Fibroblast of mammary gland (primary cell): ENCODE measurements around the gene IGF1R.

Source experiments
- DNase-seq: peaks from one replicate; pipeline ENCODE4 v3.0.0-alpha.2; 2010; ENCODE audit warnings: low read depth
- H3K4me3 ChIP-seq: 2 replicates; pipeline ENCODE4 v1.5.1; 2011; ENCODE audit warnings: low read depth, mild to moderate bottlenecking, low read length, moderate library complexity; ENCODE audit not compliant: control insufficient read depth
- TF ChIP-seq, protein P1 (sequence below): conservative IDR thresholded peaks from 2 replicates; pipeline ENCODE4 v1.5.1; 2011; ENCODE audit warnings: low read depth, low read length, inconsistent platforms; ENCODE audit not compliant: control insufficient read depth, insufficient read depth

Gene IGF1R

DNA sequence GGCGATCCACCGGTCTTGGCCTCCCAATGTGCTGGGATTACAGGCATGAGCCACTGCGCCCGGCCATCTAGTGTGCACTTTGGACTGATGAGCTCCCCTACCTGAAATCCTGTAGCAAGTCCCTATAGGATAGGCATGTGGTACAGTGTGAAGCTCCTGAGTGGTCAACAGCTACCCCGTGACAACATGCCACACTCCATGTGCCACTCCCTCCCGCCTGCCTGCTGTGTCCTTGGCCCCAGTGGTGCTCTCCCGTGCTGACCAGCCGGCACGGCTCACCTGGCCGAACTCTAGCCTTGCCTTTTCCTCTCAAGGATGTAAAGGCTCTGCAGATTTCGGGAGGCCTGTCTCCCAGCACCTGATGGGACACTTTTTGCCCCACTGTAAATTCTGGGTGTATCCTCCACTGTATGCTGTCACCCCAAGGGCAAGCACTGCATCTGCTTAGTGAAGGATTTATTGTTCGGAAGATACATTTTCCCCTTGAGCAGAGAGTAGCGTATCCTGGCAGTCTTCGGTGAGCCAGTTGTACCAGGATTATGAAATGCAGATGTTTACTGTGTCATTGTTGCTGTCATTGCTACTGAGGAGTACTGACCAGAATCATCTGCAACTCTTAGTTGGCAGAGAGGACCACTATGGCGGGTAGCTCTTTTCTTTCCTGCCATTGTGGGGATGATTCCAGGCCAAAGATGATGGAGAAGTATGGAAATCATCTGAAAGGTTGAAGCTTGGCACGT lies 64.7 kb downstream of the IGF1R start:
- DNase-seq: peak; percentile 8
- H3K4me3 ChIP-seq: no peak overlapping the region
- TF ChIP-seq, protein P1, sequence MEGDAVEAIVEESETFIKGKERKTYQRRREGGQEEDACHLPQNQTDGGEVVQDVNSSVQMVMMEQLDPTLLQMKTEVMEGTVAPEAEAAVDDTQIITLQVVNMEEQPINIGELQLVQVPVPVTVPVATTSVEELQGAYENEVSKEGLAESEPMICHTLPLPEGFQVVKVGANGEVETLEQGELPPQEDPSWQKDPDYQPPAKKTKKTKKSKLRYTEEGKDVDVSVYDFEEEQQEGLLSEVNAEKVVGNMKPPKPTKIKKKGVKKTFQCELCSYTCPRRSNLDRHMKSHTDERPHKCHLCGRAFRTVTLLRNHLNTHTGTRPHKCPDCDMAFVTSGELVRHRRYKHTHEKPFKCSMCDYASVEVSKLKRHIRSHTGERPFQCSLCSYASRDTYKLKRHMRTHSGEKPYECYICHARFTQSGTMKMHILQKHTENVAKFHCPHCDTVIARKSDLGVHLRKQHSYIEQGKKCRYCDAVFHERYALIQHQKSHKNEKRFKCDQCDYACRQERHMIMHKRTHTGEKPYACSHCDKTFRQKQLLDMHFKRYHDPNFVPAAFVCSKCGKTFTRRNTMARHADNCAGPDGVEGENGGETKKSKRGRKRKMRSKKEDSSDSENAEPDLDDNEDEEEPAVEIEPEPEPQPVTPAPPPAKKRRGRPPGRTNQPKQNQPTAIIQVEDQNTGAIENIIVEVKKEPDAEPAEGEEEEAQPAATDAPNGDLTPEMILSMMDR: no peak

DNA sequence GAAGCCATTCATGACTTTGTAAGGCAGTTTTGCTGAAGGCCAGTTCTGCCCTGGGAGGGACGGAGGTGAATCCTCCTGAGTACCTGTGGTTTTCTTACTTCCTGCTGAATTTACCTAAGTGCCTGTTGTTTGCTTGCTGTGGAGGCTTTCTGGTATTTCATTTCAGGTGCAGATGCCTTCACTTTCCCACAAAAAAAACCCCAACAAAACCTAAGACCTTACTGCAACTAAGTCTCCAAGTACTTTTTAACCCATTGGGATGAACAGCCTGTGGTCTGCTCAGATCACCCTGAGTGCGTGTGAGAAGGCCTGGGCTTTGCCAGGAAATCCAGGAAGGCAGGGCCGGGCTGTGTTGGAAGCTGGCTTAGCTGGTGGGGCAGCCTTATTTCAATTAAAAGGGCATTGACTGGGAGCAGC lies 65.3 kb downstream of the IGF1R start:
- no peak overlapping the region for H3K4me3 ChIP-seq
- peak; percentile 8 for DNase-seq
- TF ChIP-seq, protein P1: no peak

DNA sequence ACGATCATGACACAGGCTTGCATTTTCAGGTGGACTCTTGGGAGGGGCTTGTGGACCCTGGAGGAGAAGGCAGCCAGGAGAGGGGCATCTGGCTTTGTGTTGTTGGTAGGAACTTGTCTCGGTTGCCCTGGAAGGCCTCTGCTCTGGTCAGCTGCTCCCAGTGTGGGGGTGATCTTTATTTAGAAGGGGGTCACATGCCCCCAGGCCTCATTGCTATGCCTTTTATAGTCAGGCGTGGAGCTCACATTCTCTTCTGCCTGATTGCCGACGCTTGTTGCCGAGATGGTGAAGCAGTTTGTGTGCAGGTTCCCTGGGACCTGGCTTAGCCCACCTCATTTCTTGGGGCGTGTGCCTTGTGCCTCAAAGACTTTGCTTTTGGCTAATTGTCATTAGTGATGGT lies 66.6 kb downstream of the IGF1R start:
- no peak overlapping the region for H3K4me3 ChIP-seq
- TF ChIP-seq, protein P1: no peak
- DNase-seq: no peak

DNA sequence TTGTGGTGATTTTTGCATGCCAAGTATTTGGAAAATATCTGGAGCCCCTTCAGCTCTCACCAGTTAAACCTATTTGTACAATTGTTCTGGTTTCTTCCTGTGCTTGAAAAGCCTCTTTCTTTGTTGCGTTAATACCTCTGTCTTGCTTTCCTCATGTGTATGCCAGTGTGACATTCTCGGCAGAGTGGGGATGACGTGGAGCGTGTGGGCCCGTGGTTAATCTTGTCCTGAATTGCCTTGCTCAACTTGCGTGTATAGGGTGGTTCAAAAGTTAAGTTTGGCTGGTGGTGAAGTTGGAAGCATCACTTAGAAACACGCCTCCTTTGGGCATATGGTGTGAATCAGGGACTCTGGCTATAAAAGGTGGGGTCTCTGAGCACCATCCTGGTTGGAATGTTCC lies 67.1 kb downstream of the IGF1R start:
- peak; percentile 49 for DNase-seq
- no peak overlapping the region for H3K4me3 ChIP-seq
- TF ChIP-seq, protein P1: no peak

DNA sequence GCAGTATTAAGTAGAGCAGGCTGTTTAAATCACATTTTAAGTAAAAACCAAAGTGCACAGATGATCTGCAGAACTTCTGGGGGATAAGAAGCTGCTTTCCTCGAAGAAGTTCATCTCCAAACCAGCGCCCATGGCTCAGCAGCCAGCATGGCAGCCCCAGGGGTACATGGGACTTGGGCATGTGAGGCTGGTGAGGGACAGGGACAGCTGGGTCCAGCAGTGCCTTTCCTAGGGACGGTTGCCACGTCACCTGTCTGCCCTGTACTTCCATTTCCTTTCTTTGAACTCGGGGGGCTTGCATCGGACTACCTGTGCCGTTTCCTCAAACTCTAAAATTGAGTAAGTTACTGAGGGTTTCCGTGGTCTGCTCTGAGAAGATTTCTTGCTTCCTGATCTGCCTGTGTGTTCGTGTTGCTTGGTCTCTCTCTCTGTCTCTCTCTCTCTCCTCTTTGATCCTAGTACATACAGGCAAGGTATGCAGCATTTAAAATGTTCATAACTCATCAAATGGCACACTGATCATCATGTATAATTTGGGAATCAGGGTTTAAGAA lies 67.6 kb downstream of the IGF1R start:
- DNase-seq: no peak
- TF ChIP-seq, protein P1: no peak
- H3K4me3 ChIP-seq: no peak overlapping the region

DNA sequence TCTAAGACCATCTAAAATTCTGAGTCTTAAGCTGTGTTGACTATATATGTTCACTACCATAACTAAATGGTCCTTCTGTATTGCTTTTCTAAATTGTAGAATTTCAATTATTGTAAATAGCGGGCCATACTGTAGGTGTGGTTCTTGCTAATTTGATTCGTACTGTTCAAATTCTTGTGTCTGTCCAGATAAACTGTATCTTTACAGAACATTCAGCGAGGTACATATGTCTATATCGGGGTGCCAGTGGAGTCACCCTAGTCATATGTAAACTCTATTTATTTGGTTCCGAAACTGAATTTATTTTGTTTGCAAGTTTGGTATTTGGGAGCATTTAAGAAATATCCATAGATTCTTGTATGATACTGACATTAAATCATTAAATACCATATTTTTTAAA lies 69.0 kb downstream of the IGF1R start:
- no peak for DNase-seq
- TF ChIP-seq, protein P1: no peak
- H3K4me3 ChIP-seq: no peak overlapping the region
